GM10266 (cell line): ENCODE measurements around the gene SENP3.
A peak's percentile ranks its signal among the peaks of the same experiment; 100 is the strongest.

Experiments used
- DNase-seq: peaks from one replicate; pipeline ENCODE4 v3.0.0; 2012; ENCODE audit errors: extremely low spot score
- CTCF ChIP-seq: IDR thresholded peaks from 2 replicates; pipeline ENCODE4 v1.5.1; 2012; ENCODE audit warnings: mild to moderate bottlenecking, low read depth; ENCODE audit not compliant: control insufficient read depth, insufficient read depth; ENCODE audit errors: missing control alignments

SENP3 gene

GRCh38 chr17:7586673-7587419, 25.1 kb downstream of the SENP3 start:
- no peak for TF ChIP-seq CTCF
- DNase-seq: no peak

GRCh38 chr17:7587420-7588151, 25.9 kb downstream of the SENP3 start:
- no peak for TF ChIP-seq CTCF
- DNase-seq: no peak

- TF ChIP-seq CTCF: no peak
- no peak for DNase-seq
These were observed 27.0 kb downstream of the SENP3 start for GRCh38 chr17:7588553-7589203.

GRCh38 chr17:7589204-7589868, 27.6 kb downstream of the SENP3 start:
- peak; percentile 71 for TF ChIP-seq CTCF
- DNase-seq: peak; percentile 90

- no peak for DNase-seq
- TF ChIP-seq CTCF: no peak
These were observed 28.4 kb downstream of the SENP3 start, which contains the start of gene SOX15 for GRCh38 chr17:7589891-7590691. Gene SOX15, minus strand, starts transcription at chr17:7590094. Its CDS starts 418 bp downstream, at chr17:7589676.

GRCh38 chr17:7590743-7591142, 29.0 kb downstream of the SENP3 start:
- no peak for DNase-seq

More at GRCh38 chr17:7590743-7591142, 29.0 kb downstream of the SENP3 start:
- TF ChIP-seq CTCF: no peak
